A549 (cell line): ENCODE data around the gene PTPRH. TPM values are rescaled to one million over a fixed set of nuclear protein-coding genes. Genes with fewer than 3 reads are reported as not detected.

Source experiments
- ATAC-seq, 2 experiments: fragments of 200-7000 bp in 1 of 2; fragments of >200 bp in 1 of 2; cut with Nextera tagmentation in 1 of 2; cut with Tn5 transposase in 1 of 2; 3 replicates each; pipeline versions ENCODE4 v1.8.0 to v1.9.1; 2018 to 2020; ENCODE audit warnings: mild to moderate bottlenecking in 1 of 2, moderate library complexity in 1 of 2
- CTCF ChIA-PET: fragments of 300-600 bp; sonication (Branson Sonifier 250); formaldehyde crosslinking; extraction: SDS; loops from one replicate; lab custom pipeline; 2021; ENCODE audit warnings: antibody characterized with exemption, inconsistent platforms; lab: Yijun Ruan, JAX
- POLR2A ChIA-PET: fragments of 350-600 bp; formaldehyde crosslinking; extraction: SDS; loops from one replicate; lab custom pipeline; 2021; ENCODE audit warnings: antibody characterized with exemption, inconsistent platforms; lab: Yijun Ruan, JAX
- DNase-seq, 2 experiments: peaks; one replicate each; pipeline versions ENCODE4 v3.0.0 to v3.0.0-alpha.2; 2011 to 2016; ENCODE audit warnings: low read depth in 1 of 2, low spot score in 1 of 2
- FAIRE-seq: peaks from 2 replicates; lab custom pipeline; 2011; peaks lifted over from hg19 to GRCh38; lab: Jason Lieb, UNC
- H3K27ac ChIP-seq, 2 experiments: fragments of >200 bp; sonication (Bioruptor Twin); formaldehyde crosslinking; 3 replicates each; pipeline ENCODE4 v1.5.1; 2016 to 2017
- H3K4me1 ChIP-seq: fragments of >200 bp; sonication (Bioruptor Twin); formaldehyde crosslinking; 3 replicates; pipeline ENCODE4 v1.6.1; 2016
- H3K4me2 ChIP-seq: fragments of >200 bp; sonication (Bioruptor Twin); formaldehyde crosslinking; 3 replicates; pipeline ENCODE4 v1.6.1; 2016
- H3K4me3 ChIP-seq: fragments of >200 bp; sonication (Bioruptor Twin); formaldehyde crosslinking; 3 replicates; pipeline ENCODE4 v1.5.1; 2016
- H3K9me3 ChIP-seq: fragments of >200 bp; sonication (Bioruptor Twin); formaldehyde crosslinking; 3 replicates; pipeline ENCODE4 v1.6.1; 2016
- ATOH8 ChIP-seq: fragments of 250-450 bp; sonication (Bioruptor Pico); IDR thresholded peaks from 2 replicates; pipeline ENCODE4 v1.5.0; 2020; ENCODE audit warnings: low read depth, mild to moderate bottlenecking, moderate library complexity
- BCL3 ChIP-seq: fragments of >200 bp; sonication (Bioruptor Twin); formaldehyde crosslinking; IDR thresholded peaks from 3 replicates; pipeline ENCODE4 v1.6.1; 2016
- CEBPB ChIP-seq, 2 experiments: fragments of >200 bp in 1 of 2; sonication (Bioruptor Twin) in 1 of 2; formaldehyde crosslinking in 1 of 2; IDR thresholded peaks; 2 replicates each; pipeline ENCODE4 v1.6.1; 2012 to 2016
- CHD2 ChIP-seq: fragments of 150-350 bp; IDR thresholded peaks from 2 replicates; pipeline ENCODE4 v1.6.1; 2014; ENCODE audit warnings: low read length; ENCODE audit not compliant: partially characterized antibody
- CTCF ChIP-seq: fragments of >200 bp; sonication (Bioruptor Twin); formaldehyde crosslinking; IDR thresholded peaks from 3 replicates; pipeline ENCODE4 v1.5.1; 2016
- E2F6 ChIP-seq: IDR thresholded peaks from 2 replicates; pipeline ENCODE4 v1.6.1; 2012; ENCODE audit warnings: low read depth, borderline replicate concordance
- EP300 ChIP-seq, 2 experiments: fragments of >200 bp; sonication (Bioruptor Twin); formaldehyde crosslinking; IDR thresholded peaks; 2 replicates in 1 of 2; 3 replicates in 1 of 2; pipeline ENCODE4 v1.6.1; 2016 to 2017
- FOXS1 ChIP-seq: fragments of 250-450 bp; sonication (Bioruptor Pico); IDR thresholded peaks from 2 replicates; pipeline ENCODE4 v1.5.0; 2020; ENCODE audit warnings: mild to moderate bottlenecking, moderate library complexity
- HDAC2 ChIP-seq: fragments of 200-600 bp; sonication (generic); IDR thresholded peaks from 2 replicates; pipeline ENCODE4 v1.6.1; 2016
- HEYL ChIP-seq: fragments of 250-450 bp; sonication (Bioruptor Pico); IDR thresholded peaks from 2 replicates; pipeline ENCODE4 v1.8.0; 2021; ENCODE audit warnings: mild to moderate bottlenecking, moderate library complexity
- HMGXB4 ChIP-seq: fragments of 250-450 bp; sonication (Bioruptor Pico); IDR thresholded peaks from 2 replicates; pipeline ENCODE4 v1.5.0; 2021; ENCODE audit warnings: mild to moderate bottlenecking, moderate library complexity, borderline replicate concordance
- HOXA7 ChIP-seq: fragments of 250-450 bp; sonication (Bioruptor Pico); IDR thresholded peaks from 2 replicates; pipeline ENCODE4 v1.5.0; 2020; ENCODE audit warnings: mild to moderate bottlenecking, moderate library complexity
- JUN ChIP-seq, 2 experiments: fragments of >200 bp; sonication (Bioruptor Twin); formaldehyde crosslinking; IDR thresholded peaks; 2 replicates in 1 of 2; 3 replicates in 1 of 2; pipeline ENCODE4 v1.6.1; 2016 to 2017
- MAFK ChIP-seq: fragments of 450-650 bp; IDR thresholded peaks from 2 replicates; pipeline ENCODE4 v1.6.1; 2014; ENCODE audit not compliant: partially characterized antibody
- POLR2A ChIP-seq: IDR thresholded peaks from 2 replicates; pipeline ENCODE4 v1.6.1; 2012; ENCODE audit warnings: mild to moderate bottlenecking, low read length
- REST ChIP-seq: fragments of 200-600 bp; sonication (generic); IDR thresholded peaks from 2 replicates; pipeline ENCODE4 v1.6.1; 2016; ENCODE audit warnings: antibody characterized with exemption, mild to moderate bottlenecking, moderate library complexity
- RFX5 ChIP-seq: fragments of 450-650 bp; IDR thresholded peaks from 2 replicates; pipeline ENCODE4 v1.7.1; 2014; ENCODE audit warnings: antibody characterized with exemption, mild to moderate bottlenecking, moderate library complexity
- TFCP2L1 ChIP-seq: fragments of 250-450 bp; sonication (Bioruptor Pico); IDR thresholded peaks from 2 replicates; pipeline ENCODE4 v1.5.0; 2021; ENCODE audit warnings: mild to moderate bottlenecking
- TP53 ChIP-seq: fragments of 250-450 bp; sonication (Bioruptor Pico); IDR thresholded peaks from 2 replicates; pipeline ENCODE4 v1.5.0; 2021; ENCODE audit warnings: mild to moderate bottlenecking, moderate library complexity
- WGBS: methylation state at CpG from one replicate; pipeline ENCODE4 v1.1.6; 2017; ENCODE audit errors: missing lambda C conversion rate; 5-methylcytosine and 5-hydroxymethylcytosine counted together
- polyA plus RNA-seq, 4 experiments: library from polyadenylated mRNA; depleted of rRNA in 3 of 4; stranded (reverse); fragments of >200 nt; fragmentation: RNase III in 1 of 4; extraction: RNeasy Plus Mini Kit Qiagen cat#74134 plus additional on column Dnase treatment in 1 of 4; gene quantifications; 2 replicates in 3 of 4; 3 replicates in 1 of 4; pipeline ENCODE4 v1.2.3, GENCODE V29; 2011 to 2017

Gene PTPRH
- polyA plus RNA-seq, 2 of the 4 experiments (the other 2 are of a cell fraction): 1.6 to 4.2 TPM

GRCh38 chr19:55220525-55220924 is 11.2 kb upstream of the PTPRH start:
- no peak overlapping the region for H3K27ac ChIP-seq
- no peak for ATAC-seq
- ChIA-PET POLR2A (interaction anchor here (0.6 kb wide), 1 partner anchor 39 kb away, joined by 3 read pairs; the partner anchor contains the start of gene PPP6R1), CTCF (interaction anchor here (0.8 to 1.9 kb wide), 9 partner anchors 8 to 82 kb away, joined by 3 to 6 read pairs (median 4); partner anchors contain the start of gene TMEM86B)
- no peak overlapping the region for H3K4me2 ChIP-seq
- H3K4me1 ChIP-seq: peaks cover 12% of the 10 kb centered on the region
- peaks cover 7% of the 10 kb centered on the region; the same call in 2 of the 3 replicates for H3K9me3 ChIP-seq
- H3K4me3 ChIP-seq: no peak overlapping the region
- no peak for TF ChIP-seq EP300 (IDR thresholded peaks at IDR 0.05)
- peak; percentile 85 for TF ChIP-seq REST
- TF ChIP-seq RFX5: no peak
- DNase-seq: no peak
- no peak for FAIRE-seq
- WGBS: 85% methylated on average over 9 of the region's 9 CpGs

GRCh38 chr19:55216461-55217198 is 7.3 kb upstream of the PTPRH start:
- Histone ChIP-seq H3K9me3 (peaks cover 7% of the 10 kb centered on the region; the same call in 2 of the 3 replicates), H3K27ac (peak overlapping the region; percentile 83 to 88), H3K4me1 (peaks cover 12% of the 10 kb centered on the region), H3K4me2 (peak overlapping the region; percentile 89), H3K4me3 (peak overlapping the region; percentile 51)
- DNase-seq (peak; percentile 99 to 100), FAIRE-seq (peak; percentile 99), ATAC-seq (peak; percentile 93)
- ChIA-PET CTCF (interaction anchor here (0.9 to 1.7 kb wide), 8 partner anchors 13 to 61 kb away, joined by 3 to 9 read pairs (median 4); partner anchors contain the start of genes DNAAF3 and PPP6R1), POLR2A (interaction anchor here (0.6 to 1.5 kb wide), 9 partner anchors 10 to 191 kb away, joined by 3 to 52 read pairs (median 5); partner anchors contain the start of genes HSPBP1, PPP6R1 and UBE2S)
- WGBS: 2% methylated on average over 33 of the region's 36 CpGs
- TF ChIP-seq HDAC2 (no peak; the same call in 1 of the 2 replicates), FOXS1 (CRISPR knock-in tag) (peak; percentile 94), TFCP2L1 (CRISPR knock-in tag) (peak; percentile 61), MAFK (peak; percentile 97), RFX5 (peak; percentile 89), E2F6 (peak; percentile 85), CEBPB (IDR thresholded peaks at IDR 0.05) (peak in 1 of 2 experiments; percentile 58; a peak in 2 of 4 replicates), ATOH8 (CRISPR knock-in tag) (peak; percentile 70; the same call in 1 of the 2 replicates), CHD2 (peak; percentile 40), BCL3 (peak; percentile 79; the same call in 2 of the 3 replicates), REST (peak; percentile 99), HEYL (no peak), JUN (IDR thresholded peaks at IDR 0.05) (peak; percentile 86 to 87), TP53 (CRISPR knock-in tag) (peak; percentile 91), HOXA7 (CRISPR knock-in tag) (0 out of 2 replicates have a peak, but pooled peaks have one; percentile 52), CTCF (no peak), HMGXB4 (peak; percentile 85), POLR2A (peak; percentile 42)
